ENCODE results near the gene RIPOR3.
A peak's percentile ranks its signal among the peaks of the same experiment; 100 is the strongest.
"Not testable (repeated sequence)": the region's sequence is repeated elsewhere in the genome, so short reads cannot be mapped to it uniquely, and the experiment has no call there.

Gene RIPOR3

GRCh38 chr20:50569864-50570836, 121.2 kb downstream of the RIPOR3 start:
- no peak for DNase-seq

- DNase-seq, result not testable (repeated sequence)
Observed at GRCh38 chr20:50569487-50569863, 121.9 kb downstream of the RIPOR3 start.

- no peak for DNase-seq
Observed at GRCh38 chr20:50568549-50568942, 122.8 kb downstream of the RIPOR3 start.

GRCh38 chr20:50567860-50568548, 123.3 kb downstream of the RIPOR3 start:
- no peak for DNase-seq

GRCh38 chr20:50565871-50566270, 125.5 kb downstream of the RIPOR3 start:
- DNase-seq, result no peak

GRCh38 chr20:50565383-50565782, 126.0 kb downstream of the RIPOR3 start:
- DNase-seq, result no peak

GRCh38 chr20:50563133-50563944, 128.0 kb downstream of the RIPOR3 start:
- DNase-seq, result peak in 2 of 3 experiments; percentile 34 to 96

- peak in 1 of 3 experiments; percentile 95 for DNase-seq
Observed at GRCh38 chr20:50562262-50562701, 129.1 kb downstream of the RIPOR3 start.

- DNase-seq, result no peak
Observed at GRCh38 chr20:50561379-50562078, 129.8 kb downstream of the RIPOR3 start.

GRCh38 chr20:50560867-50561266, 130.5 kb downstream of the RIPOR3 start:
- DNase-seq, result no peak

GRCh38 chr20:50559856-50560638, 131.3 kb downstream of the RIPOR3 start:
- DNase-seq, result no peak

GRCh38 chr20:50559149-50559548, 132.2 kb downstream of the RIPOR3 start:
- no peak for DNase-seq

- DNase-seq, result no peak
Observed at GRCh38 chr20:50558483-50558925, 132.8 kb downstream of the RIPOR3 start.

GRCh38 chr20:50557549-50558134, 133.7 kb downstream of the RIPOR3 start:
- no peak for DNase-seq

GRCh38 chr20:50555662-50556061, 135.7 kb downstream of the RIPOR3 start:
- DNase-seq, result no peak

- no peak for DNase-seq
Observed at GRCh38 chr20:50554694-50555579, 136.4 kb downstream of the RIPOR3 start.

- DNase-seq, result no peak
Observed at GRCh38 chr20:50552979-50553378, 138.4 kb downstream of the RIPOR3 start.

- DNase-seq, result peak in 1 of 3 experiments; percentile 92
Observed at GRCh38 chr20:50551288-50551687, 140.1 kb downstream of the RIPOR3 start.

- DNase-seq, result peak in 1 of 3 experiments; percentile 66
Observed at GRCh38 chr20:50550531-50550930, 140.8 kb downstream of the RIPOR3 start.

- peak in 1 of 3 experiments; percentile 13 for DNase-seq
Observed at GRCh38 chr20:50548396-50548795, 142.9 kb downstream of the RIPOR3 start.

Measured in NCI-H1417 (cell line).